HG03520 (cell line): Measurements from ENCODE around the gene UBE2E1.
"Not testable (repeated sequence)": the region's sequence is repeated elsewhere in the genome, so short reads cannot be mapped to it uniquely, and the experiment has no call there.

ENCODE experiments used
- ATAC-seq: cut with Tn5 transposase; IDR thresholded peaks from one replicate; pipeline ENCODE4 v1.9.1; 2021; ENCODE audit warnings: mild to moderate bottlenecking, moderate library complexity; ENCODE audit not compliant: unreplicated experiment

Gene UBE2E1

DNA sequence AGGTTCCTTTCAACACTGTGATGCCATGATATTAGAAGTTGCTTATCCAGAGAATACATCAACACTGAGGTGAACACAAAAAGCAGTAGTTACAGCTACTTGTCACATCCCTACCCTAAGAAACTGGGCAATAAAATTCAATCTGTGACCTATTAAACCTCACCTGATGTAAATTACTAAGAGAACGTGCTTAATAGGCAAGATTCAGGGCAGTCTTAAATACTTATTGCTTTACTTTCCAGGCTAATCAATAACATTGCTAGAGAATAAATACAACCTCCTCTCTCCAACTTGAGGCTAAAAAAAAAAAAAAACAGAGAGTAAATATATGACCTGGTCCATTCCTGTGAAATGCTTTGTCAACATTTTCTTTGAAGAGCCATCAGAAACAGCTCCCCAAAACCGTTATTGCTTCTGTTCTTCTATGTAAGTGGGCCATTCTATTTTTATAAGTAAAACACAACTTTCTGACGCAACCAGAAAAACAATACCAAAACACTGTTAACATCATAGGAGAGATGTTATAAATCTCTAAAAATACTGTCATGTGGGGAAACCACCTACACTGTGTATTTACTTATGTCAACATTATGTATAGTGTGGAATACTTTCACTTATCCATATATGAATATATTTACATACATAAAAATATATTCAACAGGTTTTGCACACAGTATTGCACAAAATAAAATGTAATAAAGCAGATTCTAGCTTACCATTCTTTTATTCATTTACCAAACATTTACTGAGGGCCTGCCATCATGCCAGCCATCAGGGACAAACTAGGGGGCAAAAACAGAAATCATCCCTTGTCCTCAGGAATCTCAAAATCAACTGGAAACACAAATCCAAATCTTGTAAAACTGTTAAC lies 108.4 kb downstream of the UBE2E1 start:
- no peak for ATAC-seq

- ATAC-seq = no peak
These were observed 109.9 kb downstream of the UBE2E1 start for GRCh38 chr3:23915537-23916108.

GRCh38 chr3:23916152-23916885 lies 110.6 kb downstream of the UBE2E1 start:
- ATAC-seq = peak; percentile 38

DNA sequence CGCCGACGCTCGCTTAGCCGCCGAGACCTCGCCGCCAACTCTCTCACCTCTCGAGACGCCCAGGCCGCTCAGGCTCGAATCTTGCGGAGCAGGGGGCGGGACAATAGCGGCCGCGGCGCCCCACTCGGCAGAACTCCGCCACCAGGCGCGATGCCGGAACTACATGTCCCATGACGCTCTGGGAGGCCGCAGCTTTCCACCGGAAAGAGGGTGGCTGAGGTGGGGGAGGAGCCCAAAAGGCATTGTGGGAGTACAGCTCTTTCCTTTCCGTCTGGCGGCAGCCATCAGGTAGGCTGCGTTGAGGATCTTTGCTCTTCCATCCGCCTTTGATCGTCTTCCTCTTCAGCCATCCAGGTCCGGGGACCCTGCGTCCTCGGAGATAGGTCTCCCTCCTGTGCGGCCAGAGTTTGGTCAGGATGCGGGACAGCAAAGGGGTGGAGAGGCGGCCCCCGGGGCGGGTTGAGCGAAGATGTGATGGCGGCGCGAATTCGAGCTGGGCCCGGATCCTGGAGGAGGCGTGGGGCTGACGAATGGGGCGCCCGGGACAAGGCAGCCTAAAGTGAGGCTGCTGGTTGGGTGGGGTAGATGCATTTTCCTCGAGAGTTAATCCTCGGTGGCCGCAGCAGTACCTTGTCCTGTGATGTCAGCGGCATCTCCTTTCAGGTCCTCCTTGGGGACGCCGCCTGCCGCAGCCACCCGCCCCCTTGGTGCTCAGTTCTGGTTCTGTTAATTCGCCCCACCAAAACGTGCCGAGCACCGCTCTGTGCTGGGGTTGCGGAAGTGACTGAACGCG lies 111.3 kb downstream of the UBE2E1 start, which contains the start of the genes NKIRAS1 and RPL15:
TSS of gene NKIRAS1 (minus strand) at position 105 of the 793 bp plus-strand sequence. CDS start 6,086 bp downstream, outside the sequence.
TSS of gene RPL15 (plus strand) at position 247 of the 793 bp plus-strand sequence. CDS start 728 bp downstream, outside the sequence.
- peak; percentile 94 for ATAC-seq

GRCh38 chr3:23917679-23918303 lies 112.0 kb downstream of the UBE2E1 start:
- not testable (repeated sequence) for ATAC-seq

DNA sequence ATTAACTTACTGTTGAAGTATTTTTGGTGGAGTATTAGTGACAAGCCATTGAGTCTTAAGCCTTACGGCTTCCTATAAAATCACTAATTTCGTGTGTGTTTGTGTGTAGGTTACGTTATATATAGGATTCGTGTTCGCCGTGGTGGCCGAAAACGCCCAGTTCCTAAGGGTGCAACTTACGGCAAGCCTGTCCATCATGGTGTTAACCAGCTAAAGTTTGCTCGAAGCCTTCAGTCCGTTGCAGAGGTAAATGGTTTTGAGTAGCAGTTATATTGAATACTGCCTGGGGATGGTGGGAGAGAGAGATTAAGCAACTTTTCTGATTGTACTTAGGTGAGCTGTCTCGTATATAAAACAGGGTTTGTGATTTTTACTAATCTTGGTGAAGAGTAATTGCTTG lies 112.6 kb downstream of the UBE2E1 start:
- ATAC-seq = not testable (repeated sequence)

DNA sequence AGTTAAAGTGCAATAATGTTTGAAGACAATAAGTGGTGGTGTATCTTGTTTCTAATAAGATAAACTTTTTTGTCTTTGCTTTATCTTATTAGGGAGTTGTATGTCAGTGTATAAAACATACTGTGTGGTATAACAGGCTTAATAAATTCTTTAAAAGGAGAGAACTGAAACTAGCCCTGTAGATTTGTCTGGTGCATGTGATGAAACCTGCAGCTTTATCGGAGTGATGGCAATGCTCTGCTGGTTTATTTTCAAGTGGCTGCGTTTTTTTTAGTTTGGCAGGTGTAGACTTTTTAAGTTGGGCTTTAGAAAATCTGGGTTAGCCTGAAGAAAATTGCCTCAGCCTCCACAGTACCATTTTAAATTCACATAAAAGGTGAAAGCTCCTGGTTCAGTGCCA lies 113.9 kb downstream of the UBE2E1 start:
- no peak for ATAC-seq

- no peak for ATAC-seq
These were observed 114.4 kb downstream of the UBE2E1 start for GRCh38 chr3:23920151-23920655.

GRCh38 chr3:23921052-23921511 lies 115.3 kb downstream of the UBE2E1 start:
- ATAC-seq = no peak

DNA sequence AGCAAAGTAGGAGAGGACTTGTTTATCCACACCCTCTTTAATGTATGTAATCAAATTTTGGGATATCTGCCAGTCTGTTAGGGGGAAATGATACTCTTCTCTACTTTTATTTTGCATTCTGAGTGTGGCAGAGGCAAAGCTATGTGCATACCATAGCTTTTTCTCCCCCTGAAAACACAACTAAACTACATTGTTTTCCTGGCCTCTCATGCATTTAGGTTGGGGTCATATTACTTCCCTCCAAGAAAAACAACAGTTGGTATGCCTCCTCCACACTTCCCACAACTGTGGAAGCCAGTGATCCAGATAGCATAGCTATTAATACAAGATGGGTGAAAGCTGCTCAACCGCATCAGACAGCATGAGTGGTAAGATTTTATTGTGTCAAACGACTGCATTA lies 118.0 kb downstream of the UBE2E1 start:
- no peak for ATAC-seq

GRCh38 chr3:23926246-23926645 lies 120.5 kb downstream of the UBE2E1 start:
- no peak for ATAC-seq

GRCh38 chr3:23926736-23927135 lies 121.0 kb downstream of the UBE2E1 start:
- no peak for ATAC-seq

DNA sequence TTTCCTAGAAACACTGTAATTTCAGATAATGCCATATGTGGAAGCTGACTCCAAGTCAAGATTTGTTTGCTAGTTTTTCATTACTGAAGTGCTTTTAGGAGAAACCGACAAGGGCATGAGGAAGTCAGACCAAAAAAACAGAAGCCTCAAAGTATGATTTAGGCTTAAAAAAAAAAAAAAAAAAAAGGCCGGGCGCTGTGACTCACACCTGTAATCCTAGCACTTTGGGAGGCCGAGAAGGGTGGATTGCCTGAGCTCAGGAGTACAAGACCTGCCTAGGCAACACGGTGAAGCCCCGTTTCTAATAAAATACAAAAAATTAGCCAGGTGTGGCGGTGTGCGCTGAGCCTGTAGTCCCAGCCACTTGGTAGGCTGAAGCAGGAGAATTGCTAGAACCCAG lies 122.8 kb downstream of the UBE2E1 start:
- ATAC-seq = no peak

DNA sequence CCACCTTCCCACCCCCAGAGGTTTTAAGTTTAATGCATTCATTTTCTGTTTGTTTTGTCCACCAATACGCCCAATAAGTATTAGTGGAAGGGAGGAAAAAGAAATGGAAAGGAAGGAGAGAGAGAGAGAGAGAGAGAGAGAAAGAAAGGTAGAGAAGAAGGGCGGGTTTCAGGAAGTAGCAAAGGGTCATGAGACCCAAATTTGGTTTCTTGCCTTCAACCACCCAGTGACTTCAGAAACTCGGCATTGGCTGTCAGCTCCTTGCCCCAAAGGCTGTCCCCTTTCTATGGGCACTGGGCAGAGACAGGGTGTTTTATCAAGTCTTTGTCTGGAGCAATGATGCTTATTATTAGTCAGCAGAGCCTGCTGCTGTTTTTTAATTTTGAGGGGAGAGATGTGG lies 125.8 kb downstream of the UBE2E1 start:
- no peak for ATAC-seq

DNA sequence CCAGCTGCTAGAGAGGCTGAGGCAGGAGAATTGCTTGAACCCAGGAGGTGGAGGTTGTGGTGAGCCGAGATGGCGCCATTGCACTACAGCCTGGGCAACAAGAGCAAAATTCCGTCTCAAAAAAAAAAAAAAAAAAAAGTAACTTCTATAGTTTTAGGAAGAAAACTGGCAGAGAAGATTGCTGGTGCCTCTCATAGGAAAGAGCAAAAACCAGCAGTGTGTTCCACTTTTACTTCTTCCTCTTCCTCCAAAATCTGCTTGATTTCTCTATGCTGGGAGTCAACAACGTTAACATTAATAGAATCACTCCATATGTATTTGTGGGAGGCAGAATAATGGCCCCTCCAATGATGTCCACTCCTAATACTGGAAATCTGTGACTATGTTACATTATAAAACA lies 126.8 kb downstream of the UBE2E1 start:
- no peak for ATAC-seq

DNA sequence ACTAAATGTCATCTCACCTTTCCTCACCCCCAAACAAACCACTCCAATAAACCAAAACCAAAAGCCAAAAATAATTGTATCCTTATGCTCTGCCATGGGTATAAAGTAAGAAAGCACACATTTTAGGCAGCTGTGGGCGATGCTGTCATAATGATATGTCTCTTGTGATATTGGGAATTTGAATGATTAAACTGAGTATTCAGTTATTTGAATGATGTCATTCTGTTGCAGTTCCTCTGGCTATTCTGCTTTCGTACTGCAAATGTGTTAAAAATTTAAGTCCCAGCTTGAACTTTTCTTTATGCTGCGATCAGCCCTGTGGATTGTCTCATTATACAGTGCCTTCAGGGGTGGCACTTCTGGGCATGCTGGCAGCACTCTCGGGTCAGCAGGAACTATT lies 128.5 kb downstream of the UBE2E1 start:
- no peak for ATAC-seq

DNA sequence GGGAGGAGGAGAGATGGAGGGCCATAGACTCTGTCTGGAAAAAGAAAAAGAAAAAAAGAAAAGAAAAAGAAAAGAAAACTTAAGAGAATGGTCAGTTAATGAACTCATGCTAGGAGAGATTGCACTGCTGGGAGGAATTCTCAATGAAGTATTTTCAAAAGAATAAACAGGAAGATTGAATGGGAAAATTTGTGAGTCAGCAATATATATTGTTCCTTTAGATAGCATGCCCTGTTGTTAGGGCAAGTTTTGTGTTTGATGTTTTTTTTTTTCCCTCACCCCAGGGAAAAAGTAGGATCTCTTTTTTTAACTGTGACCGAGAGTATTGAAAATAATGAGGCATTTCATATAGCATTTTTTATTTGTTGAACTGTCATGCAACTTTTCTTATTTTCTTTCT lies 131.5 kb downstream of the UBE2E1 start:
- ATAC-seq = no peak

GRCh38 chr3:23938688-23939087 lies 132.9 kb downstream of the UBE2E1 start:
- no peak for ATAC-seq

- no peak for ATAC-seq
These were observed 135.0 kb downstream of the UBE2E1 start for GRCh38 chr3:23940775-23941174.
